K562 treated with DMSO at 1 percent for 24 hours (cell line): ENCODE data around the gene STX17. TPM values are rescaled to one million over a fixed set of nuclear protein-coding genes. Genes with fewer than 3 reads are reported as not detected.

Source experiments
- total RNA-seq: library from RNA; unstranded; fragments of 300-600 nt; gene quantifications from 2 replicates; pipeline ENCODE4 v1.2.3, GENCODE V29; 2022; ENCODE audit warnings: low read depth; ENCODE audit not compliant: insufficient read depth

STX17 gene
- 9.8 and 13.7 TPM in 2 replicates for total RNA-seq

DNA sequence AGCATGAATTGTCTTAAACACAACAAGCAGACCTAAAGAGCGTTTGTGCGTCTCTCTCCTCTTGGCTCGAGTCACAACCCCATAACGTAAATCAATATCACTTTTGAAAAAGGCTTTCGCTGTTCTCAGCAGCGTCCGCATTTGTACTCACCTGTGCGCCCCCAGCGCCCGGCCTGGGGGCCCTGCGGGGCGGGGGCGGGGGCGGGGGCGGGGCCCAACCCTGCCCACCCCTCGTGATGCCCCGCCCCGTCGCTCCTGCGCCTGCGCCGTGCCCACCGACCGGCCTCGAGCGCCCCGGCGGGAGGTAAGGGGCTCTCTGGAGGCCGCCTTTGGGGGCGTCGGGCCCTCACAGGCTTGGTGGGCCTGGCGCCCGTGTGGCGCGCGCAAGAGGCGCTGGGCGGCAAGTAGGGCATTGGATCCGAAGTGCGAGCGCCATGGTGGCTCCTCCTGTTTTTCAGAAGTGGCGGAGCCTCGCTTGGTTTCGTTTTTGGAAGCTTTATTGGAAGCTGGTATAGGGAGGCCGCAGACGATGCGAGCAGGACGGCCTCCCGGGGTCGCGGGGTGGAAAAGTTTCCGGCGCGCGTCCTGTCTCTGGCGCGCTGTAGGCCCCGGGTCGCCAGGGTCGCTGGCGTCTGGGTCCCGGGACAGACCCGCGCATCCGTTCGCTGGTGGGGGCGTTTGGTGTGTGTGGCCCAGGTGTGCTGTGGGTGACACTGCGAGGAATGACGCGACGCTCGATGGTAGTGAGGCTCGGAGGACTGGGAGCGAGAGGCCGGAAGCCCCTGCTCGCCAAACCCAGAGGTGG, at the start of gene STX17:
Gene STX17 (plus strand): TSS at position 252 of the 805 bp plus-strand sequence. CDS start 8,586 bp downstream, outside the sequence.

Other genes starting within 250 kb of the STX17 start
- 0.23 TPM in 1 of 2 replicates, not detected in the other for gene NR4A3, start 84.8 kb upstream of the STX17 start, total RNA-seq
- 15.3 and 16.0 TPM in 2 replicates for gene ERP44, start 192.3 kb downstream of the STX17 start, total RNA-seq
- gene INVS, start 192.6 kb downstream of the STX17 start, total RNA-seq, result 4.2 and 5.6 TPM in 2 replicates